Astrocyte of the spinal cord (primary cell): ENCODE measurements around the gene GPR35.

Source experiments
- DNase-seq: peaks from one replicate; pipeline ENCODE4 v3.0.0; 2011; ENCODE audit warnings: low read depth, low spot score
- H3K4me3 ChIP-seq: 2 replicates; pipeline ENCODE4 v1.5.1; 2011; ENCODE audit warnings: low read depth, mild to moderate bottlenecking, low read length, moderate library complexity
- in situ Hi-C: cut with HindIII; loops from 2 replicates; pipeline ENCODE4 v1.10.0; 2017; ENCODE audit warnings: low sequenced_read_pairs
- TF ChIP-seq, protein P1 (sequence below): IDR thresholded peaks from 2 replicates; pipeline ENCODE4 v1.5.1; 2012; ENCODE audit warnings: low read depth, mild to moderate bottlenecking, low read length, inconsistent platforms

The GPR35 gene

DNA sequence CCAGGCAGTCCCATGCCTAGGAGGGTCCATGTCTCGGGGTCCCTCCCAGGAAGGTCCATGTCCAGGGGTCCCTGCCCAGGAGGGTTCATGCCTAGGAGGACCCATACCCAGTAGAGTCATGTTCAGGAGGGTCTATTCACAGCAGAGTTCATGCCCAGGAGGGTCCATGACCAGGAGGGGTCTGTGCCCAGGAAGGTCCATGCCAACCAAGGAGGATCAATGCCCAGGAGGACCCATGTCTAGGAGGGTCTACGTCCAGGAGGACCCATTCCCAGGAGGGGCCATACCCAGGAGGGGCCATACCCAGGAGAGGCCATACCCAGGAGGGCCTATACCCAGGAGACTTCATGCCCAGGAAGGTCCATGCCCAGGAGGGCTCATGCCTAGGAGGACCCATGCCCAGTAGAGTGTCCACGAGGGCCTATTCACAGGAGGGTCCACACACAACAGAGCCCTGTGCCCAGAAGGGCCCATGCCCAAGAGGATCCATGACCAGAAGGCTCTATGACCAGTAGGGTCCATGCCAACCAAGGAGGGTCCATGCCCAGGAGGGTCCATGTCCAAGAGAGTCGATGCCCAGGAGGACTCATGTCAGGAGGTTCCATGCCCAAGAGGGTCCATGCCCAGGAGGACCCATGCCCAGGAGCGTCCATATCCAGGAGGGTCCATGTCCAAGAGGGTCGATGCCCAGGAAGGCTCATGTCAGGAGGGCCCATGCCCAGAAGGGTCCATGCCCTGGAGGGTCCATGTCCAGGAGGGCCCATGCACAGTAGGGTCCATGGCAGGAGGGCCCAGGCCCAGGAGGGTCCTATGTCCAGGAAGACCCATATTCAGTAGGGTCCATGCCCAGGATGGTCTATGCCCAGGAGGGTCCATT lies 10.1 kb downstream of the GPR35 start:
- no peak overlapping the region for H3K4me3 ChIP-seq
- no peak for DNase-seq
- TF ChIP-seq, protein P1, sequence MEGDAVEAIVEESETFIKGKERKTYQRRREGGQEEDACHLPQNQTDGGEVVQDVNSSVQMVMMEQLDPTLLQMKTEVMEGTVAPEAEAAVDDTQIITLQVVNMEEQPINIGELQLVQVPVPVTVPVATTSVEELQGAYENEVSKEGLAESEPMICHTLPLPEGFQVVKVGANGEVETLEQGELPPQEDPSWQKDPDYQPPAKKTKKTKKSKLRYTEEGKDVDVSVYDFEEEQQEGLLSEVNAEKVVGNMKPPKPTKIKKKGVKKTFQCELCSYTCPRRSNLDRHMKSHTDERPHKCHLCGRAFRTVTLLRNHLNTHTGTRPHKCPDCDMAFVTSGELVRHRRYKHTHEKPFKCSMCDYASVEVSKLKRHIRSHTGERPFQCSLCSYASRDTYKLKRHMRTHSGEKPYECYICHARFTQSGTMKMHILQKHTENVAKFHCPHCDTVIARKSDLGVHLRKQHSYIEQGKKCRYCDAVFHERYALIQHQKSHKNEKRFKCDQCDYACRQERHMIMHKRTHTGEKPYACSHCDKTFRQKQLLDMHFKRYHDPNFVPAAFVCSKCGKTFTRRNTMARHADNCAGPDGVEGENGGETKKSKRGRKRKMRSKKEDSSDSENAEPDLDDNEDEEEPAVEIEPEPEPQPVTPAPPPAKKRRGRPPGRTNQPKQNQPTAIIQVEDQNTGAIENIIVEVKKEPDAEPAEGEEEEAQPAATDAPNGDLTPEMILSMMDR, result no peak
- in situ Hi-C loops, result no loop called here

- TF ChIP-seq, protein P1, result no peak
- DNase-seq, result no peak
- no peak overlapping the region for H3K4me3 ChIP-seq
- in situ Hi-C loops, result no loop called here
Observed at GRCh38 chr2:240635998-240636547, 10.8 kb downstream of the GPR35 start.

DNA sequence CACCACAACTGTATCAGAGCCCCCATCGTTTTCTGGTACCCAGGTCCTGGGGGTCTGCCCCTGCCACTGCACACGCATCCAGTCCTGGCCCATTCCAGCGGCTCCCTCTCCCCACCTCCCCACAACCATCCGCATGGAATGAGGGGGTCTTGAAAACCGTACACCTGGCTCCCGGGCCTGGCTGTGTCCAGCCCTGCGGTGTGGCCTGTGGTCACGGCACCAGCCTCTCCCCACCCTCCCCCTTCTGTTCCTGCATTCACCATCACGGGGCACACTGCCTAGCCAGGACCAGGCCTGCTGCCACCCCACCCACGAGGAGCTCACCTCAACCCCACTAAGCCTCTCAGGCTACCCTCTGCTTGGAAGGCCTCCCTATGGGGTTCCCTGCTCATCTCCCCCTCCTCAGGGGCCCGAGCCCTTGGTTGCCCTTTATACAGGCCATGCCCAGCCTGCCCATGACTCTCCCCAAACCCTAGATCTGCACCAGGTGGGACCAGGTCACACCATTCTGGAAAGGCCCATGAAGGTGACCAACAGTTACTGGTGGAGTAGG lies 11.4 kb downstream of the GPR35 start:
- TF ChIP-seq, protein P1, result no peak
- in situ Hi-C loops, result no loop called here
- DNase-seq, result no peak
- no peak overlapping the region for H3K4me3 ChIP-seq

- no peak for DNase-seq
- TF ChIP-seq, protein P1, result no peak
- in situ Hi-C loops, result no loop called here
- no peak overlapping the region for H3K4me3 ChIP-seq
Observed at GRCh38 chr2:240637116-240637900, 12.0 kb downstream of the GPR35 start.

DNA sequence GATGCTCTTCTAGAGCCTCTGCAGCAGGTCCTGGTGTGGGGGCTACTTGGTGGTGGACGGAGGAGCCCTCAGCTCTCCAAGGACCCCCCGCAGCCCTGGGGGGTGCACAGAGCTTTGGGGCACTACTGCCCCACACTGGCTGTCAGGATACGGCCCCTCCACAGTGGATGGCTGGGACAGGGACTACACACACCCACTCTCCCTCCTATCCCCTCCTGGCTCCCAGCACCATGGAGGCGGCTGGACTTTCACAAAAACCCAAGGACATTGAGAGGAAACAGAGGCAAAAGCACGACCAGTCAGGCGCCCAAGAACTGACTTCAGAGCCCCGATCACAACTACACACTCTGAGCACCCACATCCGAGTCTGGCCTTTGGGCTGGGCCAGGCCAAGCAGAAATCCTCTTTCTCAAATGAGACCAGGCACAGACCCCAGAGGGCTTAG lies 12.6 kb downstream of the GPR35 start:
- H3K4me3 ChIP-seq, result no peak overlapping the region
- in situ Hi-C loops, result no loop called here
- TF ChIP-seq, protein P1, result no peak
- no peak for DNase-seq

- in situ Hi-C loops, result no loop called here
- TF ChIP-seq, protein P1, result no peak
- no peak overlapping the region for H3K4me3 ChIP-seq
- no peak for DNase-seq
Observed at GRCh38 chr2:240638512-240639160, 13.4 kb downstream of the GPR35 start.
